ENCODE measurements around the gene MED16.

DNA sequence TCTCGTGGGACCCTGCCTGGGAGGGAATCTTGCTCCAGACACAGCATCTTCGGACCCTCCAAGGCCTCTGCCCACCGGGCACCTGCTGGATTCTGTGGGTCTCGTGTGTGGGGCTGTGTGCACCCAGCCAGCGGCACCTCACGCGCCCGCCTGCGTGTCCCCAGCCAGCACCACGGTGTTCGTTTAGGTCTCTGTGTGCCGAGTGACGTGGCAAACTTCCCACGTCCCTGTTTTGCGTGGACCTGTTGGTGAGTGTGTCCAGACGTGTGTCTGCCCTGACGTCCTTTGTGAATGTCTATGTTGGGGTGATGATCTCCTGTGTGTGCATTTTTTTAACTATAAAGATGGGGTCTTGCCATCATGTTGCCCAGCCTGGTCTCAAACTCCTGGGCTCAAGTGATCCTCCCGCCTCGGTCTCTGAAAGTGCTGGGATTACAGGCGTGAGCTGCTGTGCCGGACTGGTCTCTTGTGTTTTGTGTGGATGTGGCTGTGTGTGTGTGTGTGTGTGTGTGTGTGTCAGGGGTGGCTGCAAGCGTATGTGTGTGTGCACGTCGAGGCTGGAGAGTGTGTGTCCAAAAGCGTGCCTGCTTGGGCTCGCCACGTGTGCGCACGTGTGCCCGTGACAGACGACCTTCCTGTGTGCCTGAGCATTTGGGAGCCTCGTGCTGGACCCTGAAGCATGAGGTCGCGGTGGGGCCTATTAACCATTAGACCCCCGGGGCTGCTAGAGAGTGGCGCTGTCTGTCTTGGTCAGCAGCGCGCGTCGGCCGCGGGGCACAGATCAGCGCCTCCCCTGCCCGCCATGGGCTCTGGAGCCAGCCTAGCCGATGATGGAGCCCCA is 48.5 kb upstream of the MED16 start:
- no peak for TF ChIP-seq ZSCAN9 (CRISPR knock-in tag; IDR thresholded peaks at IDR 0.05; ENCODE audit: borderline replicate concordance)
- TF ChIP-seq POLR2AphosphoS5 (IDR thresholded peaks at IDR 0.05; ENCODE audit: low read depth, low read length), result no peak
- TF ChIP-seq SP5 (CRISPR knock-in tag; IDR thresholded peaks at IDR 0.05; ENCODE audit: borderline replicate concordance, low read depth), result no peak
- TF ChIP-seq HNF4G (IDR thresholded peaks at IDR 0.05; ENCODE audit: borderline replicate concordance, low read depth, low read length), result no peak
- TF ChIP-seq HNF4G (CRISPR knock-in tag; IDR thresholded peaks at IDR 0.05; ENCODE audit: borderline replicate concordance, low read depth), result no peak
- TF ChIP-seq CBX2 (IDR thresholded peaks at IDR 0.05; ENCODE audit: low read depth, low read length), result no peak
- TF ChIP-seq CBX2 (CRISPR knock-in tag; IDR thresholded peaks at IDR 0.05; ENCODE audit: low read depth), result no peak
- TF ChIP-seq ZNF589 (CRISPR knock-in tag; conservative IDR thresholded peaks at IDR 0.05), result no peak
- TF ChIP-seq, protein P1, sequence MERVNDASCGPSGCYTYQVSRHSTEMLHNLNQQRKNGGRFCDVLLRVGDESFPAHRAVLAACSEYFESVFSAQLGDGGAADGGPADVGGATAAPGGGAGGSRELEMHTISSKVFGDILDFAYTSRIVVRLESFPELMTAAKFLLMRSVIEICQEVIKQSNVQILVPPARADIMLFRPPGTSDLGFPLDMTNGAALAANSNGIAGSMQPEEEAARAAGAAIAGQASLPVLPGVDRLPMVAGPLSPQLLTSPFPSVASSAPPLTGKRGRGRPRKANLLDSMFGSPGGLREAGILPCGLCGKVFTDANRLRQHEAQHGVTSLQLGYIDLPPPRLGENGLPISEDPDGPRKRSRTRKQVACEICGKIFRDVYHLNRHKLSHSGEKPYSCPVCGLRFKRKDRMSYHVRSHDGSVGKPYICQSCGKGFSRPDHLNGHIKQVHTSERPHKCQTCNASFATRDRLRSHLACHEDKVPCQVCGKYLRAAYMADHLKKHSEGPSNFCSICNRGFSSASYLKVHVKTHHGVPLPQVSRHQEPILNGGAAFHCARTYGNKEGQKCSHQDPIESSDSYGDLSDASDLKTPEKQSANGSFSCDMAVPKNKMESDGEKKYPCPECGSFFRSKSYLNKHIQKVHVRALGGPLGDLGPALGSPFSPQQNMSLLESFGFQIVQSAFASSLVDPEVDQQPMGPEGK (CRISPR knock-in tag; IDR thresholded peaks at IDR 0.05), result no peak
- TF ChIP-seq IKZF1 (IDR thresholded peaks at IDR 0.05), result no peak
- TF ChIP-seq, protein P2, sequence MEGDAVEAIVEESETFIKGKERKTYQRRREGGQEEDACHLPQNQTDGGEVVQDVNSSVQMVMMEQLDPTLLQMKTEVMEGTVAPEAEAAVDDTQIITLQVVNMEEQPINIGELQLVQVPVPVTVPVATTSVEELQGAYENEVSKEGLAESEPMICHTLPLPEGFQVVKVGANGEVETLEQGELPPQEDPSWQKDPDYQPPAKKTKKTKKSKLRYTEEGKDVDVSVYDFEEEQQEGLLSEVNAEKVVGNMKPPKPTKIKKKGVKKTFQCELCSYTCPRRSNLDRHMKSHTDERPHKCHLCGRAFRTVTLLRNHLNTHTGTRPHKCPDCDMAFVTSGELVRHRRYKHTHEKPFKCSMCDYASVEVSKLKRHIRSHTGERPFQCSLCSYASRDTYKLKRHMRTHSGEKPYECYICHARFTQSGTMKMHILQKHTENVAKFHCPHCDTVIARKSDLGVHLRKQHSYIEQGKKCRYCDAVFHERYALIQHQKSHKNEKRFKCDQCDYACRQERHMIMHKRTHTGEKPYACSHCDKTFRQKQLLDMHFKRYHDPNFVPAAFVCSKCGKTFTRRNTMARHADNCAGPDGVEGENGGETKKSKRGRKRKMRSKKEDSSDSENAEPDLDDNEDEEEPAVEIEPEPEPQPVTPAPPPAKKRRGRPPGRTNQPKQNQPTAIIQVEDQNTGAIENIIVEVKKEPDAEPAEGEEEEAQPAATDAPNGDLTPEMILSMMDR (CRISPR knock-in tag; IDR thresholded peaks at IDR 0.05), result no peak
- TF ChIP-seq, protein P3, sequence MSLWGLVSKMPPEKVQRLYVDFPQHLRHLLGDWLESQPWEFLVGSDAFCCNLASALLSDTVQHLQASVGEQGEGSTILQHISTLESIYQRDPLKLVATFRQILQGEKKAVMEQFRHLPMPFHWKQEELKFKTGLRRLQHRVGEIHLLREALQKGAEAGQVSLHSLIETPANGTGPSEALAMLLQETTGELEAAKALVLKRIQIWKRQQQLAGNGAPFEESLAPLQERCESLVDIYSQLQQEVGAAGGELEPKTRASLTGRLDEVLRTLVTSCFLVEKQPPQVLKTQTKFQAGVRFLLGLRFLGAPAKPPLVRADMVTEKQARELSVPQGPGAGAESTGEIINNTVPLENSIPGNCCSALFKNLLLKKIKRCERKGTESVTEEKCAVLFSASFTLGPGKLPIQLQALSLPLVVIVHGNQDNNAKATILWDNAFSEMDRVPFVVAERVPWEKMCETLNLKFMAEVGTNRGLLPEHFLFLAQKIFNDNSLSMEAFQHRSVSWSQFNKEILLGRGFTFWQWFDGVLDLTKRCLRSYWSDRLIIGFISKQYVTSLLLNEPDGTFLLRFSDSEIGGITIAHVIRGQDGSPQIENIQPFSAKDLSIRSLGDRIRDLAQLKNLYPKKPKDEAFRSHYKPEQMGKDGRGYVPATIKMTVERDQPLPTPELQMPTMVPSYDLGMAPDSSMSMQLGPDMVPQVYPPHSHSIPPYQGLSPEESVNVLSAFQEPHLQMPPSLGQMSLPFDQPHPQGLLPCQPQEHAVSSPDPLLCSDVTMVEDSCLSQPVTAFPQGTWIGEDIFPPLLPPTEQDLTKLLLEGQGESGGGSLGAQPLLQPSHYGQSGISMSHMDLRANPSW (CRISPR knock-in tag; IDR thresholded peaks at IDR 0.05; ENCODE audit: borderline replicate concordance), result no peak
- TF ChIP-seq ZNF350 (CRISPR knock-in tag; IDR thresholded peaks at IDR 0.05; ENCODE audit: borderline replicate concordance, low read depth), result no peak
- TF ChIP-seq SP2 (CRISPR knock-in tag; IDR thresholded peaks at IDR 0.05), result no peak
